ENCODE data around the gene SNRNP35.
"Not testable (repeated sequence)": the region's sequence is repeated elsewhere in the genome, so short reads cannot be mapped to it uniquely, and the experiment has no call there.

SNRNP35 gene

DNA sequence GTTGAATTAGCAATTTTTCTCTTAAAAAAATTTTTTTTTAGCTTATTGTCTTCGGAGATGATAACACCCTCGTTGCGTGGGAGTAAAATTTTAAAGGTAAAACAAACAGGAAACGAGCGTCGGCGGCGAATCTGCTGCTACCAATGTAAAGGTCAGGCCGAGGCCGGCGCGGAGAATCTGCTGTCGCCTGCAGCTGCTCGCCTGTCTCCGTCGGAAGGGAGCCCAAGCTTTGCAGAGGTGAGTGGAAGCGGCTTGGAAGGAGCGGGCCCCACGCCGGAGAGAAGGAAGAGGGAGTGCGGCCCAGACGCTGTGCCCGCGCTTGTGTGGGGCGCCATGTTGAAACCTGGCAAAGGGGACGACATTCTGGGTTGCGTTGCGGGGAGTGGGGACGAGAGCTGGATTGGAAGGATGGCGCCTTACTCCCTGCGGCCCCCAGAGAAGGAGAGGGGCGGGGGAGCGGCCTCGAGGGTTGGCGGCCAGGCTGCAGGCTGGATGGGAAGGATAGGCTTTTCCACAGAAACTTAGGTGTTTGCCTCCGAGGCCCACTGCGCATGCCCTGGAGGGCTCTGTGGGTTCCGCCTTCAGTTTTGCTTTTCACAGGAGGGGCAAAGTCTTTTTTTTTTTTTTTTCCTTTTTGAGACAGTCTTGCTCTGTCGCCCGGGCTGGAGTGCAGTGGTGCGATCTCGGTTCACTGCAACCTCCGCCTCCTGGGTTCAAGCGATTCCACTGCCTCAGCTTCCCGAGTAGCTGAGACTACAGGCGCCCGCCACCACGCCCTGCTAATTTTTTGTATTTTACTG is at the start of gene SNRNP35:
SNRNP35 (plus strand) TSS at position 160 of the 800 bp plus-strand sequence. CDS start 7,402 bp downstream, outside the sequence.
- DNase-seq (ENCODE audit: low read depth) = peak; percentile 74

- DNase-seq (ENCODE audit: low read depth) = not testable (repeated sequence)
Measured at GRCh38 chr12:123408619-123409018, 49.3 kb upstream of the SNRNP35 start.

DNA sequence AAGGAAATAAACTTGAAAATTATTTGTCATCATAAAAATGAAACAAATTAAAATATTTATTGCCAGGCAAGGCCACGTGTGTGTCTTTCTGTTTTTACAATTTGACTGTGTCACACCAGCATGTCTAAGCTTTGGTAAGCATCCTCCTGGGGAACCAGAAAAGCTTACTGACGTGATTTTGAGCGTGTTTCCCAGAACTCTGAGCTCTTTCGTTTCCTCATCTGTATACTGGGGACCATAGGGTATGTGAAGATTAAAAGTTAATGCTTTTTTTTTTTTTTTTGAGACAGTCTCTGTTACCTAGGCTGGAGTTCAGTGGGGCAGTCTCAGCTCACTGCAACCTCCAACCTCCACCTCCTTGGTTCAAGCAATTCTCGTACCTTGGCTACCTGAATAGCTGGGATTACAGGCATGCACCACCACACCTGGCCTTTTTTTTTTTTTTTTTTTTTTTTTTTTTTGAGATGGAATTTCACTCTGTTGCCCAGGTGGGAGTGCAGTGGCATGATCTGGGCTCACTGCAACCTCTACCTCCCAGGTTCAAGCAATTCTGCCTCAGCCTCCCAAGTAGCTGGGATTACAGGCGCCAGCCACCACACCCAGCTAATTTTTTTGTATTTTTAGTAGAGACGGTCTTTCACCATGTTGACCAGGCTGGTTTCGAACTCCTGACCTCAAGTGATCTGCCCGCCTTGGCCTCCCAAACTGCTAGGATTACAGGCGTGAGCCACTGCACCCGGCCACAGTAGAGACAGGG is 48.5 kb upstream of the SNRNP35 start:
- not testable (repeated sequence) for DNase-seq (ENCODE audit: low read depth)

GRCh38 chr12:123410041-123410412 is 47.9 kb upstream of the SNRNP35 start:
- DNase-seq (ENCODE audit: low read depth) = no peak

GRCh38 chr12:123421314-123421713 is 36.6 kb upstream of the SNRNP35 start:
- no peak for DNase-seq (ENCODE audit: low read depth)

DNA sequence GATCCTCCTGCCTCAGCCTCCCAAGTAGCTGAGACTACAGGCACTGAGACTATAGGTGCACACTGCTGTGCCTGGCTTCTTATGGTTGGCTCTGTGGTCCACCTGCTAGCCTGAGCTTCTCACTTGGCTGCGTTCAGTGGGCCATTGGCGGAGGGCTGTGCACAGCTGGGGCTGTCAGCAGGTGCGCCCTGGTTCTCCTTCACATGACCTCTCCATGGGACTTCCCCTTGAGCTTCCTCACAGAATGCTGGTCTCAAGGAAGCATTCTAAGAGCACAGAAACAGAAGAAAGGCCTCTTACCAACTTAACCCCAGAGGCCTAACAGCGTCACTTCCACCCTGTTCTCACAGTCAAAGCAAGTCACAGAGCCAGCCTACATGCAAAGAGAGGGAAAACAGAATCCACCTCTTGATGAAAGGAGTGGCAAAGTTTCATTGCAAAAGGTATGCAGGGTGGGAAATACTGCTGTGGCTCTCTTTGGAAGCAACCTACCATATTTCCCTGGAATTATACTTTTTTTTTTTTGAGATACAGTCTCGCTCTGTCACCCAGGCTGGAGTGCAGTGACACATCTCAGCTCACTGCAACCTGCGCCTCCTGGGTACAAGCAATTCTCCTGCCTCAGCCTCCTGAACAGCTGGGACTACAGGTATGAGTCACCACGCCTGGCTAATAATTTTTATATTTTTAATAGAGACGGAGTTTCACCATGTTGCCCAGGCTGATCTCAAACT is 30.7 kb upstream of the SNRNP35 start:
- DNase-seq (ENCODE audit: low read depth) = no peak

DNA sequence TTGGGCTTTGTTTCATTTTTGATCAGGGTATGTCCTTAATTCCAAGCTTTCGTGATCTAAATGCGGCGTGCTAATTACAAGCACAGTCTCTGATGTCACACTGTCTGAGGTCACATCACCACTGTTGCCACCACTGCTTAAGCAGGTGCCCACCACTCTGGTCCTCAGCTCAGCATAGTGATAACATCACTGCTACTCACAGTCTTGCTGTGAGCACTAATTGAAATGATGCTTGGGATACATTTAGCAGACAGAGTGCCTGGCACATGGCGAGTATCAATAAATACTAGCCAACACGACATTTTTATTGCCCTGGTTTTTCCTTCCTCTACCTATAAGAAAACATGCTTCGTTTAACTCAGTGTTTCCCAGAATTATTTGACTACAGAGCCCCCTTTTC is 29.3 kb upstream of the SNRNP35 start:
- no peak for DNase-seq (ENCODE audit: low read depth)

DNA sequence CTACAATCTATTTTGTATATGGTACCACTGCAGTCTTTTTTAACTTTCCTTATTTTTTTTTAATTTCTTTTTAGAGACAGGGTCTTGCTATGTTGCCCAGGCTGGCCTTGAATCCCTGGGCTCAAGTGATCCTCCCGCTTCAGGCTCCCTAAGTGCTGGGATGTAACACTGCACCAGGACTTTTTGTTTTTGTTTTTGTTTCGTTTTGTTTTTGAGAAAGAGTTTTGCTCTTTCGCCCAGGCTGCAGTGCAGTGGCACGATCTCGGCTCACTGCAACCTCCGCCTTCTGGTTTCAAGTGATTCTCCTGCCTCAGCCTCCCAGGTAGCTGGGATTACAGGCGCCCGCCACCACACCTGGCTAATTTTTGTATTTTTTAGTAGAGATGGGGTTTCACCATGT is 28.8 kb upstream of the SNRNP35 start:
- not testable (repeated sequence) for DNase-seq (ENCODE audit: low read depth)

GRCh38 chr12:123431951-123432817 is 25.8 kb upstream of the SNRNP35 start:
- peak; percentile 8 for DNase-seq (ENCODE audit: low read depth)

DNA sequence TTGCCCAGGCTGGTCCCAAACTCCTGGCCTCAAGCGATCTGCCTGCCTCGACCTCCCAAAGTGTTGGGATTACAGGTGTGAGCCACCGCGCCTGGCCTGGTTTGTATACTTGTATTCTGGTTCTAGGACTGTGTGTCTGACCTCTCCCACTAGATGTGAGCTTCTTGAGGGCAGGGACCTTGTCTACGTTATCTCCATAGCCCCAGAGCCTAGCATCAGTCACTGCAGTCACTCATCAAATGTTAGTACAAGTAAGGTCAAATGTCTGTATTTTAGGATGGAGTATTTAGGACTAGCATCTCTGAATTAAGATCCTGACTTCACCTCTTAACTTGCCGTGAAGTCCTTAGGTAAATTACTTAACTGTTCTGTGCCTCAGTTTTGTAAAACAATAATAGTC is 24.3 kb upstream of the SNRNP35 start:
- no peak for DNase-seq (ENCODE audit: low read depth)

DNA sequence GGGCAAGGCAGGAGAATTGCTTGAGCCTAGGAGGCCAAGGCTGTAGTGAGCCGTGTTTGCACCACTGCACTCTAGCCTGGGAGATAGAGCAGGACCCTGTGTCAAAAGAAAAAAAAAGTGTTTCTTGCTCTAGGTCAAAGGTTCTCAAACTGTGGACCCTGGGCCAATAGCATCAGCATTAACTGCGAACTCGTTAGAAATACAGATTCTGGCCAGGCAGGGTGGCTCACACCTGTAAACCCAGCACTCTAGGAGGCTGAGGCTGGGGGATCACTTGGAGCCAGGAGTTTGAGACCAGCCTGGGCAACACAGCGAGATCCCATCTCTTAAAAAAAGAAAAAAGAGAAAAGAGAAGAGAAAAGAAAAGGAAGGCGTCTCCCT is 22.3 kb upstream of the SNRNP35 start:
- DNase-seq (ENCODE audit: low read depth) = no peak

DNA sequence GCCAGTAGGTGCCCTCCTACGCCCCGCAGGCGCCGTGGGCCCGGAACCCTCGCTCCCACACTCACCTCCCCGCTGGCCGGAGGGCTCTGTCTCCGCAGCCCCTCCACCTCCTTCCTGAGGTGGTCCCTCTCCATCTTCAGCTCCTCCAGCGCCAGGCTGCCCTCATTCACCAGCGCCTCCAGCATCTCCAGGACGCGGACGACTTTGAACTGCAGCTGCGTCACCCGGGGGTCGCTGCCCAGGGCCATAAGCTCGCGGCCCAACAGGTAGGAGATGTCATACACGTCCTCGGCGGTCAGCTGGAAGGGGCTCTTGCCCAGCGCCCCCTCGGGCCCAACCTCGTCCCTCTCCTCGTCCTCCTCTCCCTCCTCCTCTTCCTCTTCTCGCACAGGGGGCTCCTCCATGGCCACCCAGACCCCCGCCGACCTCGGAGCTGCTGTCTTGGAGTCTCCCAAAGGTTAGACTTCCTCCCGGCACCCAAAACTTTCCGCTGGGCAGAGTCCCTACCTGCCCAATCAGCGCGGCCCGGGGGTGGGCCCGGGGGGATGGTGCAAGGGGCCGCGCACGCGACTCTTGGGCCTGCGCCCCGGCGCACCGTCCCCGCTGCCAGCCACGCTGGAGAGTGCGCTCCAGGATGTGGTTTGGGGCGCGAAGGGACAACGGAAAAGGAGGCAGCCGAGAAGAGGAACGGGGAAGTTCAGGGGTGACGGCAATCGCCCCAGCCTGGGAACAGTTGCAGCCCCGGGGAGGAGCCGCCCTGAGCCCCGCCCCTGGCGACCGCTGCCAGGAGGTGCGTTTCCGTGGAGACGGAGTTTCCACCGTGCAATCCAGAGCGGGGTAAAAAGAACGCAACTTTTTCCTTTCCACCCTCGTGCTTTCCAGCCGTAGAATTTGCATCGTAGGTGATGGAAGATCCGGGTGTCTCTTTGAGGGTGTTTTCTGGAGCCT is 21.6 kb upstream of the SNRNP35 start, which contains the start of gene RILPL2:
RILPL2 (minus strand) TSS at position 668 of the 948 bp plus-strand sequence; CDS start at position 404, 264 bp downstream.
- DNase-seq (ENCODE audit: low read depth) = peak; percentile 81

DNA sequence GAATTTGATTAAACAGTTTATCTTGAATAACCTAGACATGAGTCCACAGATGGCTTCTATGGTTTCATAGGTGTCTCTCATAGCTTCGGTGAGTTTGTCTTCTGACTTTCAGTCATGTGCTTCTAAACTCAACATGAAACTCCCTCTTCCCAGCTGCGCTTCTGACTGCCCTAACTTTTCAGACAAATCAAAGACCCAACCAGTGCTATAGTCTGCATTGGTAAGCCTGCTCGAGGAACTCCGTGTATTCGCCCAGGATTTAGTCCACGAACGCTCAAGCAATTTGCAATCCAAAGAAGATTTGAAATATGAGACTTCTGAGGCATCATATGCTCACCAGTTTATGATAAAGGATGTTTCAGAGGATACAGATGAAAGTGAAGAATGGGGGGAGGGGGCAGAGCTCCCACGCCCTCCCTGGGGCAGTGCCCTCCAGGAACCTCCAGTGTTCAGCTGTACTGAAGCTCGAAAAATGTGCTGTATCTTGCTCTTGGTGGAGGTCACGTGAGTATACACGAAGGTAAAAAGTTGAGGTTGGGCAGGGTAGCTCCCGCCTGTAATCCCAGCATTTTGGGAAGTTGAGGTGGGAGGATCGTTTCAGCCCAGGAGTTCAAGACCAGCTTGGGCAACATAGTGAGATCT is 16.3 kb upstream of the SNRNP35 start:
- DNase-seq (ENCODE audit: low read depth) = no peak

DNA sequence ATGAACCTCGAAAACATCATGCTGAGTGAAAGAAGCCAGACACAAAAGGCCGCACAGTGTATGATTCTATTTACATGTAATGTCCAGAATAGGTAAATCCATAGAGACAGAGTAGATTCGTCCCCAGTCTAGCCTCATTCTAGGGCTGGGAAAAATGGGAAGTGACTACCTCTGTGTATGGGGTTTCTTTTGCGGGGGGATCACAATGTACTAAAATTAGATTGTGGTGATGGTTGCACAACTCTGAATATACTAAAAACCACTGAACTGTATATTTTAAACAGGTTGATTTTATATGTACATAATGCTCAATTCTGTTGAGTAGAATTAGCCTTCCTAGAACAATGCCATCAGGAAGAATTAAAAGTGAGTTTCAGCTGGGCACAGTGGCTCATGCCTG is 15.2 kb upstream of the SNRNP35 start:
- no peak for DNase-seq (ENCODE audit: low read depth)

GRCh38 chr12:123444092-123445026 is 13.6 kb upstream of the SNRNP35 start:
- no peak for DNase-seq (ENCODE audit: low read depth)

- no peak for DNase-seq (ENCODE audit: low read depth)
Measured at GRCh38 chr12:123445388-123446332, 12.3 kb upstream of the SNRNP35 start.

DNA sequence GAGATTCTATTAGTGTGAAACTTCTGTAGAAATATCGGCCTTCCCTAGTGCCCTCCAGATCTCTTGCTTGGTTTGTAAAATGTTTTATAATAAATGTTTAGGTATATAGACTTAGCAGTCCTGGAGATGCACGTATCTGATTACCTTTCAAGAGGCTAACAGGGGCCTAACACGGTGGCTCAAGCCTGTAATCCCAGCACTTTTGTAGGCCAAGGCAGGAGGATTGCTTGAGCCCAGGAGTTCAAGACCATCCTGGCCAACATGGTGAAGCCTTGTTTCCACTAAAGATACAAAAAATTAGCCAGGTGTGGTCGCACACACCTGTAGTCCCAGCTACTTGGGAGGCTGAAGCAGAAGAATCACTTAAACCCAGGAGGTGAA is 11.6 kb upstream of the SNRNP35 start:
- DNase-seq (ENCODE audit: low read depth) = no peak
